WTC11 (cell line): ENCODE data around the gene KRT40. TPM values are rescaled to one million over a fixed set of nuclear protein-coding genes. Genes with fewer than 3 reads are reported as not detected.

Source experiments
- ATAC-seq: fragments of 200-7000 bp; cut with Tn5 transposase; 2 replicates; pipeline ENCODE4 v1.10.0; 2021; ENCODE audit warnings: mild to moderate bottlenecking, moderate library complexity
- CTCF ChIA-PET: fragments of 300-600 bp; sonication (Branson Sonifier 250); formaldehyde crosslinking; loops from one replicate; lab custom pipeline; 2021; ENCODE audit warnings: antibody characterized with exemption; lab: Charles Lee
- POLR2A ChIA-PET: fragments of 350-600 bp; sonication (Branson Sonifier 250); formaldehyde crosslinking; loops from one replicate; lab custom pipeline; 2021; ENCODE audit warnings: antibody characterized with exemption; lab: Charles Lee
- DNase-seq: peaks from one replicate; pipeline ENCODE4 v3.0.0; 2021; ENCODE audit warnings: low spot score
- H3K27ac Mint-ChIP-seq: 2 replicates; pipeline ENCODE4 v1.8.0; 2021; ENCODE audit warnings: mixed read lengths
- H3K27me3 Mint-ChIP-seq: 2 replicates; pipeline ENCODE4 v1.8.0; 2021; ENCODE audit warnings: low read depth, mild to moderate bottlenecking, moderate library complexity, mixed read lengths
- H3K36me3 Mint-ChIP-seq: 2 replicates; pipeline ENCODE4 v1.8.0; 2021; ENCODE audit warnings: mixed read lengths
- H3K4me1 Mint-ChIP-seq: 2 replicates; pipeline ENCODE4 v1.8.0; 2022; ENCODE audit warnings: mixed read lengths
- H3K4me3 Mint-ChIP-seq: 2 replicates; pipeline ENCODE4 v1.8.0; 2021; ENCODE audit warnings: mild to moderate bottlenecking, moderate library complexity, mixed read lengths
- H3K9me3 Mint-ChIP-seq: 2 replicates; pipeline ENCODE4 v1.8.0; 2021; ENCODE audit warnings: mixed read lengths
- ELF4 ChIP-seq: sonication (generic); formaldehyde crosslinking; IDR thresholded peaks from 2 replicates; pipeline ENCODE4 v1.8.1; 2022; ENCODE audit warnings: low read depth, mild to moderate bottlenecking, moderate library complexity, missing genetic modification reagents
- FOXJ3 ChIP-seq: sonication (generic); formaldehyde crosslinking; IDR thresholded peaks from 2 replicates; pipeline ENCODE4 v1.9.0; 2021; ENCODE audit warnings: missing genetic modification reagents, mild to moderate bottlenecking, borderline replicate concordance
- HMGA2 ChIP-seq: fragments of 250-450 bp; sonication (Bioruptor Pico); IDR thresholded peaks from 2 replicates; pipeline ENCODE4 v1.4.0; 2021; ENCODE audit warnings: mild to moderate bottlenecking, moderate library complexity
- JUN ChIP-seq: sonication (generic); formaldehyde crosslinking; IDR thresholded peaks from 2 replicates; pipeline ENCODE4 v1.8.0; 2023; ENCODE audit warnings: mild to moderate bottlenecking, missing genetic modification reagents
- SP1 ChIP-seq: sonication (generic); formaldehyde crosslinking; conservative IDR thresholded peaks from 2 replicates; pipeline ENCODE4 v1.8.1; 2022; ENCODE audit warnings: missing genetic modification reagents
- ZBTB21 ChIP-seq: sonication (generic); formaldehyde crosslinking; IDR thresholded peaks from 2 replicates; pipeline ENCODE4 v1.8.1; 2023; ENCODE audit warnings: mild to moderate bottlenecking, missing genetic modification reagents, borderline replicate concordance
- ZNF263 ChIP-seq: sonication (generic); formaldehyde crosslinking; IDR thresholded peaks from 2 replicates; pipeline ENCODE4 v1.8.1; 2022; ENCODE audit warnings: low read depth, mild to moderate bottlenecking, moderate library complexity, missing genetic modification reagents
- ZNF317 ChIP-seq: sonication (generic); formaldehyde crosslinking; IDR thresholded peaks from 2 replicates; pipeline ENCODE4 v1.8.1; 2023; ENCODE audit warnings: low read depth, mild to moderate bottlenecking, moderate library complexity, missing genetic modification reagents, borderline replicate concordance
- ZNF396 ChIP-seq: fragments of 250-450 bp; sonication (Bioruptor Pico); IDR thresholded peaks from 2 replicates; pipeline ENCODE4 v1.8.0; 2021; ENCODE audit warnings: mild to moderate bottlenecking, moderate library complexity, borderline replicate concordance
- ZNF671 ChIP-seq: fragments of 250-450 bp; sonication (Bioruptor Pico); IDR thresholded peaks from 2 replicates; pipeline ENCODE4 v1.8.0; 2021; ENCODE audit warnings: mild to moderate bottlenecking
- total RNA-seq: library from RNA; stranded (reverse); gene quantifications from 3 replicates; pipeline ENCODE4 v1.2.3, GENCODE V29; 2021
- TF ChIP-seq, protein P1 (sequence below): fragments of 200-600 bp; IDR thresholded peaks from 2 replicates; pipeline ENCODE4 v1.8.0; 2022; ENCODE audit warnings: antibody characterized with exemption
- TF ChIP-seq, protein P2 (sequence below): sonication (generic); formaldehyde crosslinking; IDR thresholded peaks from 2 replicates; pipeline ENCODE4 v1.8.0; 2023; ENCODE audit warnings: mild to moderate bottlenecking, missing genetic modification reagents
- TF ChIP-seq, protein P3 (sequence below): sonication (generic); formaldehyde crosslinking; IDR thresholded peaks from 2 replicates; pipeline ENCODE4 v1.8.1; 2023; ENCODE audit warnings: mild to moderate bottlenecking, missing genetic modification reagents, moderate library complexity
- TF ChIP-seq, protein P4 (sequence below): sonication (generic); formaldehyde crosslinking; IDR thresholded peaks from 2 replicates; pipeline ENCODE4 v1.8.0; 2022; ENCODE audit warnings: missing genetic modification reagents
- TF ChIP-seq, protein P5 (sequence below): sonication (generic); formaldehyde crosslinking; IDR thresholded peaks from 2 replicates; pipeline ENCODE4 v1.8.1; 2023; ENCODE audit warnings: mild to moderate bottlenecking, moderate library complexity, missing genetic modification reagents
- TF ChIP-seq, protein P6 (sequence below): sonication (generic); formaldehyde crosslinking; IDR thresholded peaks from 2 replicates; pipeline ENCODE4 v1.8.1; 2022; ENCODE audit warnings: missing genetic modification reagents, borderline replicate concordance

The KRT40 gene
- total RNA-seq, 1 experiment from 2014 or later = not detected

DNA sequence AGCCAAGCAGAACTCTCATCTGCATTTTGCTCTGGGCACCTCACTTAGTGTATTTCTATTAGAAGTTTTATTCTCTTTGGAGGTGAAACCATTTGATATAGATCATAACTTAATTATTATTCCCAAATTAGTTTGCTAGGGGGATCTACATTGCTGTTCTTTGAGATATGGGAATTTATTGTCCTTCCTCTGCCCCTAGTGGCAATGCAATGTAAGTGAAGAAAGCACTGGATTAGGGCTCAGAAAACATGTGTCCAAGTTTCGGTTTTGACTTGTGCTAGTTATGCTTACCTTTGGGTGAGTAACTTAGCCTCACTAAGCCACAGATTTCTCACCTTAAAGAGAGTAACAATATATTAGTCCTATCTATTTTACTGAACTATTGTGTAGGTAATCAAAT is 20.3 kb downstream of the KRT40 start:
- CTCF ChIA-PET = interaction anchor here (0.6 to 1.2 kb wide), 9 partner anchors 9 to 782 kb away, joined by 3 to 4 read pairs (median 3); partner anchors contain the start of genes KRT23 and KRT40
- Mint-ChIP-seq H3K4me1 (peaks cover 12% of the 10 kb centered on the region), H3K27ac (no peak overlapping the region), H3K9me3 (peaks cover 7% of the 10 kb centered on the region; the same call in 1 of the 2 replicates), H3K36me3 (no peaks in the 10 kb centered on the region), H3K4me3 (no peak overlapping the region), H3K27me3 (no peaks in the 10 kb centered on the region)
- POLR2A ChIA-PET = interaction anchor here (0.8 kb wide), 1 partner anchor 340 kb away, joined by 4 read pairs; no protein-coding TSS in a partner anchor
- no peak for DNase-seq
- TF ChIP-seq ZNF396 (CRISPR knock-in tag) = no peak
- TF ChIP-seq, protein P1, sequence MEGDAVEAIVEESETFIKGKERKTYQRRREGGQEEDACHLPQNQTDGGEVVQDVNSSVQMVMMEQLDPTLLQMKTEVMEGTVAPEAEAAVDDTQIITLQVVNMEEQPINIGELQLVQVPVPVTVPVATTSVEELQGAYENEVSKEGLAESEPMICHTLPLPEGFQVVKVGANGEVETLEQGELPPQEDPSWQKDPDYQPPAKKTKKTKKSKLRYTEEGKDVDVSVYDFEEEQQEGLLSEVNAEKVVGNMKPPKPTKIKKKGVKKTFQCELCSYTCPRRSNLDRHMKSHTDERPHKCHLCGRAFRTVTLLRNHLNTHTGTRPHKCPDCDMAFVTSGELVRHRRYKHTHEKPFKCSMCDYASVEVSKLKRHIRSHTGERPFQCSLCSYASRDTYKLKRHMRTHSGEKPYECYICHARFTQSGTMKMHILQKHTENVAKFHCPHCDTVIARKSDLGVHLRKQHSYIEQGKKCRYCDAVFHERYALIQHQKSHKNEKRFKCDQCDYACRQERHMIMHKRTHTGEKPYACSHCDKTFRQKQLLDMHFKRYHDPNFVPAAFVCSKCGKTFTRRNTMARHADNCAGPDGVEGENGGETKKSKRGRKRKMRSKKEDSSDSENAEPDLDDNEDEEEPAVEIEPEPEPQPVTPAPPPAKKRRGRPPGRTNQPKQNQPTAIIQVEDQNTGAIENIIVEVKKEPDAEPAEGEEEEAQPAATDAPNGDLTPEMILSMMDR = peak; percentile 60; the same call in 1 of the 2 replicates
- peak; percentile 47; the same call in 1 of the 2 replicates for ATAC-seq

DNA sequence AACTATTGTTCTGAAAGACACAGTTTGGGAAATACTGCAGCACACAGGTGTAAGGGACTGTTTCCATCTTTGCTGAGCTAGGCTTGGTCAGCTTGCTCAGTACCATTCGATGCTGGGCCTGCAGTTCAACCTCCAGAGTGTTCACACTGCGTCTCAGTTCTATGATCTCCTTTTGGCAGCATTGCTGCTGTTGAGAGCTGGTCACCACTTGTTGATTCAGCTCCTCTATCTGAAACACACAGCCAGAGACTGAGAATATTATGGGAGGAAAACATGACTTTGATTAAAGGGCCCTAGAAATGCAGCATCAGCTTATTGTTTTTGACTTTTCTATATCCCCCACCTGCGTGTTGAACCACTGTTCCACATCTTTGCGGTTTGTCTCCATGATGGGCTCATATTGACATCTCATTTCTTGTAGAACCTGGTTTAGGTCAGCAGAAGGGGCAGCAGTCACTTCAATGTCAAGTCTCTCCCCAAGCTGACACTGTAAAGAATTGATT is 22.0 kb downstream of the KRT40 start:
- no peak overlapping the region for H3K27ac Mint-ChIP-seq
- no peaks in the 10 kb centered on the region for H3K36me3 Mint-ChIP-seq

DNA sequence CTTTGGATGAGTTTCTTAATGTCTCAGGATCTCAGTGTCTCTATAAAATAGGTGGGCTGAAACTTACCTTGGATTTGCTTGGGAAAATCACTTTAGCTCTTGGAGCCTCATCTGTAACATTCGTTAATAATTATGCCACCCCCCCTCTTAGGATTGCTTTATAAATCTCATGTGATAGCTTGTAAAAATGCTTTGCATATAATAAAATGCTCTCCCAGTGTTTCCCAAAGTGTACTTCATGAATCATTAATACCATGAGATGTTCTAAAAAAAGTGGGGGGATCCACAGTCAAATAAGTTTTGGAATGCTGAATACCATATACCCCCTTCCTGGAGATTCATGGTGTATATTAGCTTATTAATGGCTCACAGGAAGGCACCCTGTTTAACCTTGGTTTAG is 22.5 kb downstream of the KRT40 start:
- ATAC-seq = no peak
- TF ChIP-seq ZNF317 = no peak
- TF ChIP-seq, protein P2, sequence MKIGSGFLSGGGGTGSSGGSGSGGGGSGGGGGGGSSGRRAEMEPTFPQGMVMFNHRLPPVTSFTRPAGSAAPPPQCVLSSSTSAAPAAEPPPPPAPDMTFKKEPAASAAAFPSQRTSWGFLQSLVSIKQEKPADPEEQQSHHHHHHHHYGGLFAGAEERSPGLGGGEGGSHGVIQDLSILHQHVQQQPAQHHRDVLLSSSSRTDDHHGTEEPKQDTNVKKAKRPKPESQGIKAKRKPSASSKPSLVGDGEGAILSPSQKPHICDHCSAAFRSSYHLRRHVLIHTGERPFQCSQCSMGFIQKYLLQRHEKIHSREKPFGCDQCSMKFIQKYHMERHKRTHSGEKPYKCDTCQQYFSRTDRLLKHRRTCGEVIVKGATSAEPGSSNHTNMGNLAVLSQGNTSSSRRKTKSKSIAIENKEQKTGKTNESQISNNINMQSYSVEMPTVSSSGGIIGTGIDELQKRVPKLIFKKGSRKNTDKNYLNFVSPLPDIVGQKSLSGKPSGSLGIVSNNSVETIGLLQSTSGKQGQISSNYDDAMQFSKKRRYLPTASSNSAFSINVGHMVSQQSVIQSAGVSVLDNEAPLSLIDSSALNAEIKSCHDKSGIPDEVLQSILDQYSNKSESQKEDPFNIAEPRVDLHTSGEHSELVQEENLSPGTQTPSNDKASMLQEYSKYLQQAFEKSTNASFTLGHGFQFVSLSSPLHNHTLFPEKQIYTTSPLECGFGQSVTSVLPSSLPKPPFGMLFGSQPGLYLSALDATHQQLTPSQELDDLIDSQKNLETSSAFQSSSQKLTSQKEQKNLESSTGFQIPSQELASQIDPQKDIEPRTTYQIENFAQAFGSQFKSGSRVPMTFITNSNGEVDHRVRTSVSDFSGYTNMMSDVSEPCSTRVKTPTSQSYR (CRISPR knock-in tag) = no peak
- TF ChIP-seq, protein P3, sequence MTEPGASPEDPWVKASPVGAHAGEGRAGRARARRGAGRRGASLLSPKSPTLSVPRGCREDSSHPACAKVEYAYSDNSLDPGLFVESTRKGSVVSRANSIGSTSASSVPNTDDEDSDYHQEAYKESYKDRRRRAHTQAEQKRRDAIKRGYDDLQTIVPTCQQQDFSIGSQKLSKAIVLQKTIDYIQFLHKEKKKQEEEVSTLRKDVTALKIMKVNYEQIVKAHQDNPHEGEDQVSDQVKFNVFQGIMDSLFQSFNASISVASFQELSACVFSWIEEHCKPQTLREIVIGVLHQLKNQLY = no peak
- TF ChIP-seq SP1 (CRISPR knock-in tag) = no peak
- TF ChIP-seq, protein P4, sequence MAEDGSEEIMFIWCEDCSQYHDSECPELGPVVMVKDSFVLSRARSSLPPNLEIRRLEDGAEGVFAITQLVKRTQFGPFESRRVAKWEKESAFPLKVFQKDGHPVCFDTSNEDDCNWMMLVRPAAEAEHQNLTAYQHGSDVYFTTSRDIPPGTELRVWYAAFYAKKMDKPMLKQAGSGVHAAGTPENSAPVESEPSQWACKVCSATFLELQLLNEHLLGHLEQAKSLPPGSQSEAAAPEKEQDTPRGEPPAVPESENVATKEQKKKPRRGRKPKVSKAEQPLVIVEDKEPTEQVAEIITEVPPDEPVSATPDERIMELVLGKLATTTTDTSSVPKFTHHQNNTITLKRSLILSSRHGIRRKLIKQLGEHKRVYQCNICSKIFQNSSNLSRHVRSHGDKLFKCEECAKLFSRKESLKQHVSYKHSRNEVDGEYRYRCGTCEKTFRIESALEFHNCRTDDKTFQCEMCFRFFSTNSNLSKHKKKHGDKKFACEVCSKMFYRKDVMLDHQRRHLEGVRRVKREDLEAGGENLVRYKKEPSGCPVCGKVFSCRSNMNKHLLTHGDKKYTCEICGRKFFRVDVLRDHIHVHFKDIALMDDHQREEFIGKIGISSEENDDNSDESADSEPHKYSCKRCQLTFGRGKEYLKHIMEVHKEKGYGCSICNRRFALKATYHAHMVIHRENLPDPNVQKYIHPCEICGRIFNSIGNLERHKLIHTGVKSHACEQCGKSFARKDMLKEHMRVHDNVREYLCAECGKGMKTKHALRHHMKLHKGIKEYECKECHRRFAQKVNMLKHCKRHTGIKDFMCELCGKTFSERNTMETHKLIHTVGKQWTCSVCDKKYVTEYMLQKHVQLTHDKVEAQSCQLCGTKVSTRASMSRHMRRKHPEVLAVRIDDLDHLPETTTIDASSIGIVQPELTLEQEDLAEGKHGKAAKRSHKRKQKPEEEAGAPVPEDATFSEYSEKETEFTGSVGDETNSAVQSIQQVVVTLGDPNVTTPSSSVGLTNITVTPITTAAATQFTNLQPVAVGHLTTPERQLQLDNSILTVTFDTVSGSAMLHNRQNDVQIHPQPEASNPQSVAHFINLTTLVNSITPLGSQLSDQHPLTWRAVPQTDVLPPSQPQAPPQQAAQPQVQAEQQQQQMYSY (CRISPR knock-in tag) = no peak
- TF ChIP-seq ELF4 = no peak
- TF ChIP-seq, protein P5, sequence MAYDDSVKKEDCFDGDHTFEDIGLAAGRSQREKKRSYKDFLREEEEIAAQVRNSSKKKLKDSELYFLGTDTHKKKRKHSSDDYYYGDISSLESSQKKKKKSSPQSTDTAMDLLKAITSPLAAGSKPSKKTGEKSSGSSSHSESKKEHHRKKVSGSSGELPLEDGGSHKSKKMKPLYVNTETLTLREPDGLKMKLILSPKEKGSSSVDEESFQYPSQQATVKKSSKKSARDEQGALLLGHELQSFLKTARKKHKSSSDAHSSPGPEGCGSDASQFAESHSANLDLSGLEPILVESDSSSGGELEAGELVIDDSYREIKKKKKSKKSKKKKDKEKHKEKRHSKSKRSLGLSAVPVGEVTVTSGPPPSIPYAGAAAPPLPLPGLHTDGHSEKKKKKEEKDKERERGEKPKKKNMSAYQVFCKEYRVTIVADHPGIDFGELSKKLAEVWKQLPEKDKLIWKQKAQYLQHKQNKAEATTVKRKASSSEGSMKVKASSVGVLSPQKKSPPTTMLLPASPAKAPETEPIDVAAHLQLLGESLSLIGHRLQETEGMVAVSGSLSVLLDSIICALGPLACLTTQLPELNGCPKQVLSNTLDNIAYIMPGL (CRISPR knock-in tag) = no peak
- TF ChIP-seq ZBTB21 = no peak
- no peak for TF ChIP-seq ZNF263
- TF ChIP-seq HMGA2 (CRISPR knock-in tag) = no peak
- no peak for TF ChIP-seq ZNF671 (CRISPR knock-in tag)
- no peak for TF ChIP-seq FOXJ3 (CRISPR knock-in tag)

More for the DNA sequence above, 22.0 kb downstream of the KRT40 start:
- no peak for TF ChIP-seq JUN
- TF ChIP-seq, protein P6, sequence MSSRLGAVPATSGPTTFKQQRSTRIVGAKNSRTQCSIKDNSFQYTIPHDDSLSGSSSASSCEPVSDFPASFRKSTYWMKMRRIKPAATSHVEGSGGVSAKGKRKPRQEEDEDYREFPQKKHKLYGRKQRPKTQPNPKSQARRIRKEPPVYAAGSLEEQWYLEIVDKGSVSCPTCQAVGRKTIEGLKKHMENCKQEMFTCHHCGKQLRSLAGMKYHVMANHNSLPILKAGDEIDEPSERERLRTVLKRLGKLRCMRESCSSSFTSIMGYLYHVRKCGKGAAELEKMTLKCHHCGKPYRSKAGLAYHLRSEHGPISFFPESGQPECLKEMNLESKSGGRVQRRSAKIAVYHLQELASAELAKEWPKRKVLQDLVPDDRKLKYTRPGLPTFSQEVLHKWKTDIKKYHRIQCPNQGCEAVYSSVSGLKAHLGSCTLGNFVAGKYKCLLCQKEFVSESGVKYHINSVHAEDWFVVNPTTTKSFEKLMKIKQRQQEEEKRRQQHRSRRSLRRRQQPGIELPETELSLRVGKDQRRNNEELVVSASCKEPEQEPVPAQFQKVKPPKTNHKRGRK (CRISPR knock-in tag) = no peak
- no peak for TF ChIP-seq ZNF671 (CRISPR knock-in tag)
- Mint-ChIP-seq H3K4me3 (no peak overlapping the region), H3K9me3 (no peaks in the 10 kb centered on the region), H3K4me1 (peaks cover 30% of the 10 kb centered on the region), H3K27me3 (no peaks in the 10 kb centered on the region)
- ChIA-PET CTCF (no interaction called here), POLR2A (no interaction called here)
- ATAC-seq (no peak), DNase-seq (no peak)

More for the DNA sequence above, 22.5 kb downstream of the KRT40 start:
- H3K36me3 Mint-ChIP-seq = no peaks in the 10 kb centered on the region
- no peaks in the 10 kb centered on the region for H3K9me3 Mint-ChIP-seq
- no peak overlapping the region for H3K4me3 Mint-ChIP-seq
- H3K27ac Mint-ChIP-seq = no peak overlapping the region
- no peak for DNase-seq
- no peaks in the 10 kb centered on the region for H3K27me3 Mint-ChIP-seq
- H3K4me1 Mint-ChIP-seq = peaks cover 35% of the 10 kb centered on the region
- CTCF ChIA-PET = no interaction called here
- POLR2A ChIA-PET = no interaction called here
